Colonic mucosa (tissue), 4 donors: ENCODE data around the gene RAX. TPM values are rescaled to one million over a fixed set of nuclear protein-coding genes. Genes with fewer than 3 reads are reported as not detected.
A peak's percentile ranks its signal among the peaks of the same experiment; 100 is the strongest.
"Not testable (repeated sequence)": the region's sequence is repeated elsewhere in the genome, so short reads cannot be mapped to it uniquely, and the experiment has no call there.

ENCODE experiments used
- DNase-seq: peaks from one replicate; pipeline ENCODE4 v3.0.0-alpha.2; 2020
- H3K27ac ChIP-seq: fragments of 200-600 bp; one replicate; pipeline ENCODE4 v1.8.0; 2021
- H3K27me3 ChIP-seq: fragments of 200-600 bp; one replicate; pipeline ENCODE4 v1.8.0; 2021
- H3K36me3 ChIP-seq: fragments of 200-600 bp; one replicate; pipeline ENCODE4 v1.8.0; 2021
- H3K4me1 ChIP-seq: fragments of 200-600 bp; one replicate; pipeline ENCODE4 v1.8.0; 2021; ENCODE audit warnings: mild to moderate bottlenecking
- H3K4me3 ChIP-seq: fragments of 200-600 bp; one replicate; pipeline ENCODE4 v1.8.0; 2021
- H3K9ac ChIP-seq, 2 donors: one replicate each; pipeline ENCODE4 v1.7.0; 2013; ENCODE audit warnings: control low read depth in 2 of 2, low read depth in 2 of 2, low read length in 2 of 2
- H3K9me3 ChIP-seq: fragments of 200-600 bp; one replicate; pipeline ENCODE4 v1.8.0; 2021
- CTCF ChIP-seq: fragments of 200-600 bp; IDR thresholded peaks from one replicate; pipeline ENCODE4 v1.8.0; 2022; ENCODE audit warnings: antibody characterized with exemption, mild to moderate bottlenecking
- intact Hi-C: fragments of 100-400 bp; cut with DNase I; formaldehyde crosslinking; loops from one replicate; pipeline ENCODE4 v1.14.1; 2022
- total RNA-seq, 2 donors: library from RNA; stranded (reverse); fragmentation: NEBNext Ultra II Directional in 1 of 2; extraction: Animal tissue kit (Norgen Biotek cat#: 25700) in 1 of 2; gene quantifications; one replicate each; pipeline ENCODE4 v1.2.1, GENCODE V29; 2021
- donor health status: healthy.
- donor health status: DM: no; HTN: no; CAD: no.
- donor health status: DM: no; HTN: no; CAD: no.

RAX gene
- total RNA-seq, 2 donors from 2014 or later, result not detected

DNA sequence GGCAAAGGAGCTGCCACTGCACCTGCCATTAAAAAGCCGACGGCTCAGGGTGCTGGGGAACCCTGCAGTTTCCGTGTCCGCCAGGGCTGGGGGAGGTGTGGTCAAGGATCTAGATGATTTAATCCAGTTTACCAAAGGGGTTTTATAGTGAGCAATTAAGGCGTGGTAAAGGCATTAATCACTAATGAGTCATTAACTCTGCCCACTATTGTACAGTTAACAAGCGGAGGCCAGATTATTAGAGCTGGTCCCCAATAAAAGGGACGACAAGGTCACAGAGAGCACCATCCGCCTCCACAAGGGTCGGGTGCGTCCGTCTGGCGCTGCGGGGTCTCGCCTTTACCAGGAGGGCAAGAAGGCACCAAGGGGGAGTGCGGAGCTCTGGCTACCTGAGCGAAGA, 9.6 kb downstream of the RAX start:
- Histone ChIP-seq H3K36me3 (no peaks in the 10 kb centered on the region), H3K4me1 (no peaks in the 10 kb centered on the region), H3K9ac (no peak overlapping the region), H3K27ac (no peak overlapping the region), H3K27me3 (peaks cover 56% of the 10 kb centered on the region), H3K4me3 (no peak overlapping the region), H3K9me3 (no peaks in the 10 kb centered on the region)
- DNase-seq, result no peak
- intact Hi-C loops, result no loop called here
- no peak for TF ChIP-seq CTCF

DNA sequence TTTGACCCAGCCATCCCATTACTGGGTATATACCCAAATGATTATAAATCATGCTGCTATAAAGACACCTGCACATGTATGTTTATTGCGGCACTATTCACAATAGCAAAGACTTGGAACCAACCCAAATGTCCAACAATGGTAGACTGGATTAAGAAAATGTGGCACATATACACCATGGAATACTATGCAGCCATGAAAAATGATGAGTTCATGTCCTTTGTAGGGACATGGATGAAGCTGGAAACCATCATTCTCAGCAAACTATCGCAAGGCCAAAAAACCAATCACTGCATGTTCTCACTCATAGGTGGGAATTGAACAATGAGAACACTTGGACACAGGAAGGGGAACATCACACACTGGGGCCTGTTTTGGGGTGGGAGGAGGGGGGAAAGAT, 11.0 kb downstream of the RAX start:
- intact Hi-C loops, H3K27ac ChIP-seq, H3K9ac ChIP-seq, DNase-seq, H3K4me3 ChIP-seq, H3K9me3 ChIP-seq, H3K4me1 ChIP-seq, H3K36me3 ChIP-seq: not testable (repeated sequence)
- H3K27me3 ChIP-seq, result peaks cover 42% of the 10 kb centered on the region

DNA sequence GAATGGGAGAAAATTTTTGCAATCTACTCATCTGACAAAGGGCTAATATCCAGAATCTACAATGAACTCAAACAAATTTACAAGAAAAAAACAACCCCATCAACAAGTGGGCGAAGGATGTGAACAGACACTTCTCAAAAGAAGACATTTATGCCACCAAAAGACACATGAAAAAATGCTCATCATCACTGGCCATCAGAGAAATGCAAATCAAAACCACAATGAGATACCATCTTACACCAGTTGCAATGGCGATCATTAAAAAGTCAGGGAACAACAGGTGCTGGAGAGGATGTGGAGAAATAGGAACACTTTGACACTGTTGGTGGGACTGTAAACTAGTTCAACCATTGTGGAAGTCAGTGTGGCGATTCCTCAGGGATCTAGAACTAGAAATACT, 11.4 kb downstream of the RAX start:
- intact Hi-C loops, result not testable (repeated sequence)

GRCh38 chr18:59255491-59255890, 17.8 kb downstream of the RAX start:
- H3K27ac ChIP-seq, H3K9me3 ChIP-seq, H3K36me3 ChIP-seq, H3K4me1 ChIP-seq, intact Hi-C loops, H3K4me3 ChIP-seq, H3K9ac ChIP-seq, DNase-seq, H3K27me3 ChIP-seq: not testable (repeated sequence)

More for the DNA sequence above, 11.4 kb downstream of the RAX start:
- not testable (repeated sequence) for H3K9me3 ChIP-seq, H3K4me1 ChIP-seq, DNase-seq, H3K4me3 ChIP-seq, H3K9ac ChIP-seq, H3K36me3 ChIP-seq, H3K27ac ChIP-seq
- H3K27me3 ChIP-seq, result peaks cover 38% of the 10 kb centered on the region

- H3K4me3 ChIP-seq, result no peak overlapping the region
- intact Hi-C loops, result loop anchor here (2.0 kb wide), 1 partner anchor 154 kb away; no protein-coding TSS in a partner anchor
- H3K4me1 ChIP-seq, result no peaks in the 10 kb centered on the region
- H3K36me3 ChIP-seq, result no peaks in the 10 kb centered on the region
- H3K27me3 ChIP-seq, result no peaks in the 10 kb centered on the region
- peak; percentile 28 for DNase-seq
- no peak overlapping the region for H3K9ac ChIP-seq
- TF ChIP-seq CTCF, result peak; percentile 58
- H3K9me3 ChIP-seq, result no peaks in the 10 kb centered on the region
- no peak overlapping the region for H3K27ac ChIP-seq
These were observed 24.0 kb downstream of the RAX start for GRCh38 chr18:59249199-59249774.

- Histone ChIP-seq H3K4me1 (no peaks in the 10 kb centered on the region), H3K27ac (no peak overlapping the region), H3K4me3 (no peak overlapping the region), H3K9me3 (no peaks in the 10 kb centered on the region), H3K9ac (no peak overlapping the region), H3K27me3 (no peaks in the 10 kb centered on the region), H3K36me3 (no peaks in the 10 kb centered on the region)
- DNase-seq, result no peak
- TF ChIP-seq CTCF, result no peak
- intact Hi-C loops, result no loop called here
These were observed 26.5 kb downstream of the RAX start for GRCh38 chr18:59246796-59247195.

- Histone ChIP-seq H3K4me1 (no peaks in the 10 kb centered on the region), H3K27ac (no peak overlapping the region), H3K27me3 (no peaks in the 10 kb centered on the region), H3K36me3 (no peaks in the 10 kb centered on the region), H3K9ac (no peak overlapping the region), H3K4me3 (no peak overlapping the region), H3K9me3 (no peaks in the 10 kb centered on the region)
- no peak for TF ChIP-seq CTCF
- DNase-seq, result no peak
- intact Hi-C loops, result no loop called here
These were observed 30.3 kb downstream of the RAX start for GRCh38 chr18:59242906-59243305.
